T-helper 1 cell treated with Interleukin-12 subunit alpha and Interleukin-12 subunit beta and Interleukin-4 antibody, amounts not matched to agents 30 μg/mL and 1 μg/mL, for 36 hours (primary cell): ENCODE data around the gene MEF2D.
A peak's percentile ranks its signal among the peaks of the same experiment; 100 is the strongest.

Experiments
- H3K27ac Mint-ChIP-seq: one replicate; pipeline ENCODE4 v1.8.0; 2021; ENCODE audit warnings: mild to moderate bottlenecking, mixed read lengths
- H3K27me3 Mint-ChIP-seq: one replicate; pipeline ENCODE4 v1.8.0; 2021; ENCODE audit warnings: low read depth, mixed read lengths
- H3K36me3 Mint-ChIP-seq: one replicate; pipeline ENCODE4 v1.8.0; 2021; ENCODE audit warnings: low read depth, mixed read lengths
- H3K4me1 Mint-ChIP-seq: one replicate; pipeline ENCODE4 v1.8.0; 2021; ENCODE audit warnings: low read depth, mixed read lengths
- H3K4me3 Mint-ChIP-seq: one replicate; pipeline ENCODE4 v1.8.0; 2021; ENCODE audit warnings: mild to moderate bottlenecking, moderate library complexity, mixed read lengths
- H3K9me3 Mint-ChIP-seq: one replicate; pipeline ENCODE4 v1.8.0; 2021; ENCODE audit warnings: mixed read lengths

Gene MEF2D

DNA sequence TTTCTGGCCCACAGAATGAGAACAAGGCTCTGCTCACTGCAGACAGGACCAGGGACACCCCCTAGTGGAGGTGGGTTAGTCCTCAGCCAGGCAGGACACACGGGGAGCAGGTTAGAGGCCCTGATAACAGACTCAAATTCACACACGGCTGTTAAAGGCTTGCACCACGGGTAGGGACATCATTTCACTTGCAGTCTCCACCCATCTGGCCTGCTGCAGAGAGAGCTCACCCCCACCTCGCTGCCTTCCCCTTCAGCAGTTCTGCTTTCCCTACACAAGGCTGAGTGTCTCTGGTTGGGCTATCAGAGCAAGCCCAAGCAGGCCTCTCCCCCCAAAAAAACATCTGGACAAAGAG, 20.6 kb downstream of the MEF2D start:
- H3K27me3 Mint-ChIP-seq = no peaks in the 10 kb centered on the region
- peaks cover 35% of the 10 kb centered on the region for H3K4me1 Mint-ChIP-seq
- no peak overlapping the region for H3K27ac Mint-ChIP-seq
- H3K9me3 Mint-ChIP-seq = no peaks in the 10 kb centered on the region
- H3K4me3 Mint-ChIP-seq = no peak overlapping the region
- H3K36me3 Mint-ChIP-seq = peaks cover 51% of the 10 kb centered on the region

DNA sequence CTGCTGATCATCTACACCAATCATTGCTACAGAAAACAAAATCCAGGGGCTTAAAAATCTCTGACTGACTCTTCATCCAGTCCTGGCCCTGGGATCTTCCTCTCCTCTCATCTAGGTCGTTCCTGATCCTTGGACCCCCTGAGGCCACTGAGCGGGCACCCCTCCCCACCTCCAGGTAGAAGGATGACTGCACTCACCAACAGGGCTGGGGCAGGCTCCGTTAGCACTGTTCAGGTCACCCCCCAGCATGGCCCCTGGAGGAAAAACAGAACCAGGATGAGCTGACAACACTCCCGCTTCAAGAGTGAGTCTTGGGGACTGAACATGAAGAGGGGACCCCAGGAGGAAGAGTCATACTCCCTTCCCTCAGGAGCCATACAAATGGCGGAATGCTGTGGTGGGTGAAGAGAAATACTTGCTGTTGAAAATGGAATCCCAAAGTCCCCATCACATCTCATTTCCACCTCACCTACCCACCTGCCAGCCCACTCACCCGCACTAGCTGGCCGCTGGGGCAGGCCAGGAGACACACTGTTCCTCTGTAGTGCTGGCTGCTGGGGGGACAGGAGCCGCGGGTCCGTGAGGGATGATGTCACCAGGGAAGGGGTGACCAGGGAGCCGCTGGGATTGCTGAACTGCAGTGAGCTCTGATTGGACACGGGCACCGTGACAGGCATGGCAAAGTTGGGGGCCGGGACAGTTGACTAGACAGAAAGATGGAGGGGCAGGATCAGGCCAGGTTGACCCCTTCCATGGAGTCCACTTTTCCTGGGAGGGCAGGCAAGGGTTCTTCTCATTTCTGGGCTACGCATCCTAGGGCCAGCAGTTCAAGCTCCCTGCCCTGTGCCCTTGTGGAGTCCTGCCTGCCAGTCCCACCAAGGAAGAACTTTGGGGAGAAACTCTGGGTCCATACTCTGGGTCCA, 21.2 kb downstream of the MEF2D start:
- Mint-ChIP-seq H3K9me3 (no peaks in the 10 kb centered on the region), H3K27ac (peak overlapping the region; percentile 5), H3K4me1 (peaks cover 35% of the 10 kb centered on the region), H3K4me3 (no peak overlapping the region), H3K36me3 (peaks cover 54% of the 10 kb centered on the region), H3K27me3 (no peaks in the 10 kb centered on the region)

DNA sequence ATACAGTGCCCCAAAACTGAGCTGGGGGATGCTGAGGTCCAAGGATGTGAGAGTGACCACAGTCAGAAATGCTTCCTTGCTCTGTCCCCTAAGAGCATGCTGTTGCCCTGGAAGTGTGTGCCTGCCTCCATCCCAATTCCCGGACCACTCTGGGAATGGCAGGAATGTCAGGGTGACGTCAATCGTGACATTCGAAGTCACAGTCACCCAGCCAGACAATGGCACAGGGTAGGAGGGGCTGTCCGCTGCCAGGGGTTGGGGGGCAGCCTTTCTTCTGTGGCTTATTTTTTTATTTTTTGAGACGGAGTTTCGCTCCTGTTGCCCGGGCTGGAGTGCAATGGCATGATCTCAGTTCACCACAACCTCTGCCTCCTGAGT, 22.3 kb downstream of the MEF2D start:
- no peaks in the 10 kb centered on the region for H3K27me3 Mint-ChIP-seq
- H3K4me3 Mint-ChIP-seq = no peak overlapping the region
- peaks cover 65% of the 10 kb centered on the region for H3K36me3 Mint-ChIP-seq
- no peaks in the 10 kb centered on the region for H3K9me3 Mint-ChIP-seq
- peaks cover 35% of the 10 kb centered on the region for H3K4me1 Mint-ChIP-seq
- H3K27ac Mint-ChIP-seq = no peak overlapping the region

DNA sequence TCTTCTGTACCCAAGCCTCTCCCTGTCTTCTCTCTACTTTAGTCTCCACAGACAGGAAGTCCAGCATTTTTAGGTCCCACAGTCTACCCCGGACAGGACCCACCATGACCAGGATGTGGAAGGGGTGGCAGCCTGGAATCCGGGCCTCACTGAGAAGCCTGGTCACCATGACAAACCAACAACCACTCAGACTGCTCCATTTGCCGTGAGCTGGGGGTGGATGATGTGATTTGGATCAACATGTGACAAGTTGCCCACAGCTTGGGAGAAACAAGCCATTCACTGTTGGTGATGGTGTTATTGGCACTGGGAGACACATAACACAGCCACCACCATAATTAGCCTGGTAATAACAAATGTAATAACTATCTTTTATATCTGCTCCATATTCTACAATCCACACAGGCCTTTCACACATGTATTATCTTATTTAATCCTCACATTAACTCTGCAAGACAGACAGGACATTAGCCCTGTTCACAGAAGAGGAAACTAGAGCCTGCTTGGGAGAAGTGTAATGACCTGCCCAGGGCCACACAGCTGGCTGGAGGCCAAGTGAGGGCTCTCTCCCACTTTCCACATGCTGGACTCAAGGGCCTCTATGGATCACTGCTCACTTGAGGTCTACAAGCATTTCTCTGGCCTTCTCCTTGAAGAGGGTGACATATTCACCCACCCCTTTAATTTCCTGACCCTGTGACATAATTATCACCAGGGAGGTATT, 22.9 kb downstream of the MEF2D start:
- Mint-ChIP-seq H3K9me3 (no peaks in the 10 kb centered on the region), H3K4me3 (no peak overlapping the region), H3K4me1 (peaks cover 32% of the 10 kb centered on the region), H3K36me3 (peaks cover 67% of the 10 kb centered on the region), H3K27ac (no peak overlapping the region), H3K27me3 (no peaks in the 10 kb centered on the region)

DNA sequence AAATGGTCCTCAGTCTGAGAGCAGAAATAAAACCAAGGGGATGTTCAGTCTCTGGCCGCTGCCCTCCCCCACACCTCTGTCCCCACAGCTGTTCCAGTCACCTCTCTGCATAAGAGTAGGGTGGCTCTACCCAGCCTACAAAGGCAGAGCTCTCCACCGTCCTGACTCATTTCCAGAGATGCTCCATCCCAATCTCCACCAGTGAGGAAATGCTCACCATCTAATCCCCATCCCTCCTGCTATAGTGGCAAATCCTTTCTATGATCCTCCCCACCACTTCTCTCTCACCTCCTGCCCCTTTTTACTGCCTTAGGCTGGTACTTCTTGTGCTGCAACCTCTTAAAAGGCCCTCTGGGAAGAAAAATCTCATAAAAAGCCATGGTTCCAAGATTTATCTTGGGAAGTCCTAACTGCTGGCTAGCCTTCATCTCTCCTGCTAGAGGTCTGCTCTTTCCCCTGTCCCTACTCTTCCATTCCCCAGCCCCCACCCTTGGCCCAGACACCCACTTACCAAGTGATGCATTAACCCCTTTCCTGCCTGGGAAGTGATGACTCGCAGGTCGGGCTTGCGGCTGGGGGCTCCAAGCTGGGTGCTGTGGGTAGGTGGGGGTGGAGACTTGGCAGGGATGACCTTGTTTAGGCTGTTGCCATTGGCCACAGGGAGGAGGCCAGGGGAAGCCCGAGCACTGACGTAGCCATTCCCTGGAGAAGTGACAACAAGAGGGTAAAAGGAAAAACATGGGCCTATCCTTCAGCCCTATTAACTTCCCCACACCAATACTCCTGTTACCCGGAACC, 23.9 kb downstream of the MEF2D start:
- peaks cover 24% of the 10 kb centered on the region for H3K4me1 Mint-ChIP-seq
- no peak overlapping the region for H3K27ac Mint-ChIP-seq
- peaks cover 65% of the 10 kb centered on the region for H3K36me3 Mint-ChIP-seq

GRCh38 chr1:156475568-156476500, 24.7 kb downstream of the MEF2D start:
- H3K27ac Mint-ChIP-seq = no peak overlapping the region
- H3K4me3 Mint-ChIP-seq = no peak overlapping the region
- no peaks in the 10 kb centered on the region for H3K27me3 Mint-ChIP-seq

More for the DNA sequence above, 23.9 kb downstream of the MEF2D start:
- Mint-ChIP-seq H3K27me3 (no peaks in the 10 kb centered on the region), H3K4me3 (no peak overlapping the region), H3K9me3 (no peaks in the 10 kb centered on the region)

DNA sequence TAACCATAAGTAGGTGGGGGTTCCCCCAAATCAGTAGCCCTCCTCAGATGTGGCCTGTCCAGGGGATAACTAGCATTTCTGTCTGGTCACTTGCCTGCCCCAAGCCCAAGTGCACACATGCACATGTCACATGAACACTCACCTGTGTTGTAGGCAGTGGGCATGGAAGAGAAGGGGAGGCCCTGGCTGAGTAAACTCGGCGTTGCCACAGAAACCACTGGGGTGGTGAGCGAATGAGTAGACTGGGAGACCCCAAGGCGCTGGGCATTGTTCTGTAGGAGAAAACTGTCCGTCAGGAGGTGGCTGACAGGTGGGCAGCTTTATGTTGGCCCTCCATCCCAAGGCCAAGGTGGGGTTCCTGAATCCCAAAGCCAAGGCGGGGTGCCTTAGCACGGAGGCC, 25.6 kb downstream of the MEF2D start:
- H3K27me3 Mint-ChIP-seq = no peaks in the 10 kb centered on the region
- no peaks in the 10 kb centered on the region for H3K9me3 Mint-ChIP-seq
- peaks cover 50% of the 10 kb centered on the region for H3K36me3 Mint-ChIP-seq
- H3K4me1 Mint-ChIP-seq = peaks cover 9% of the 10 kb centered on the region
- no peak overlapping the region for H3K4me3 Mint-ChIP-seq
- H3K27ac Mint-ChIP-seq = no peak overlapping the region

More at GRCh38 chr1:156475568-156476500, 24.7 kb downstream of the MEF2D start:
- H3K36me3 Mint-ChIP-seq = peaks cover 59% of the 10 kb centered on the region
- no peaks in the 10 kb centered on the region for H3K9me3 Mint-ChIP-seq
- H3K4me1 Mint-ChIP-seq = peaks cover 16% of the 10 kb centered on the region

DNA sequence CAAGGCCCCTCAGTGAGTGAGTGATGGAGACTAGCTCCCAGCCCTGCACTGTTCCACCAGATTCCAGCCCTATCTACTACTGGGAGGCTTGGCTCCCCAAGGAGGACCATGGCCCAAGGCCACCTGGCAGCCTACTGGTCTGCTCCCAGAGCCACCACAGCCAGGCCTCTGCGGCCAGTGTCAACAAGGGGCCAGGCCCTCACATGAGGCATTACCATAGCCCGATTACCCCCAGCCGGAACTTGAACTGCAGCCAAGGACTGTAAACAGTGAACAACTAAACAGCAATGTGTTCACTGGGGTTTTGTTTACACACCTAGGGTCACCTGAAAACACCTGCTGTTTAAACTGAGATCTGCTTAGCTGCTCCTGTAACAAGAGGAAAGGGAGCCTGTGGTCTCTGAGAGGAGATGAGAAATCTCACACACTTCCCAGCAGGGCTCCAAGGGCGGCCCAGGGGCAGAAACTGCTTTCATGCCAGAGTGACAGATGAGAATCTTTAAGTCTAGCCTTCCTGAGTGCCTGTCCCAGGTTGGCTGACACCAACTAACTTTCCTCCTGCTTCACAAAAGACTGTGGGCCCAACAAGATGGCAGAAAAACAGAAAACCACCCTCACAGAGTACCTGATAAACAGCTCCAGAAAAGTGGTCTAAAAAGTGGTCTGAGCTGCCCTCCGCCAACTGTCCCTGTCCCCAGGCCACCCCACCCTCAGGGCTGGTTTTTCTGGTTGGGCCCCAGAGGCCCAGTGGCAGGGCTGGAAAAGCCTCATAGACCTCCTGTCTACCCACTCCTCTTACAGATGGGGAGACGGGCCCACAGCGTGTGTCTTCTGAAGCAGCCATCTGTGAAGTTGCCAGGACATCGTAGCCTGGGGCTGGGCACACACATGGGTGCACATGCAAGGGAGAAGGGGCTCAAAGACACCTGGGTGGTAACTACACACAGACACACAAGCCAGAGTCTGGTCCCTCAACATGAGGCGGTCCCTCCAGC, 28.8 kb downstream of the MEF2D start:
- no peak overlapping the region for H3K27ac Mint-ChIP-seq
- no peak overlapping the region for H3K4me3 Mint-ChIP-seq
- H3K27me3 Mint-ChIP-seq = no peaks in the 10 kb centered on the region
- H3K4me1 Mint-ChIP-seq = peaks cover 7% of the 10 kb centered on the region
- H3K9me3 Mint-ChIP-seq = no peaks in the 10 kb centered on the region
- H3K36me3 Mint-ChIP-seq = peaks cover 32% of the 10 kb centered on the region

- H3K4me1 Mint-ChIP-seq = peaks cover 3% of the 10 kb centered on the region
- H3K4me3 Mint-ChIP-seq = no peak overlapping the region
- no peaks in the 10 kb centered on the region for H3K9me3 Mint-ChIP-seq
- H3K27me3 Mint-ChIP-seq = no peaks in the 10 kb centered on the region
- peaks cover 29% of the 10 kb centered on the region for H3K36me3 Mint-ChIP-seq
- no peak overlapping the region for H3K27ac Mint-ChIP-seq
Measured at GRCh38 chr1:156470473-156470872, 30.1 kb downstream of the MEF2D start.

GRCh38 chr1:156468693-156469345, 31.8 kb downstream of the MEF2D start:
- Mint-ChIP-seq H3K27me3 (no peaks in the 10 kb centered on the region), H3K4me3 (no peak overlapping the region), H3K9me3 (no peaks in the 10 kb centered on the region), H3K4me1 (peaks cover 3% of the 10 kb centered on the region), H3K27ac (no peak overlapping the region), H3K36me3 (peaks cover 25% of the 10 kb centered on the region)

GRCh38 chr1:156467906-156468305, 32.7 kb downstream of the MEF2D start:
- H3K9me3 Mint-ChIP-seq = no peaks in the 10 kb centered on the region
- H3K27me3 Mint-ChIP-seq = no peaks in the 10 kb centered on the region
- H3K36me3 Mint-ChIP-seq = peaks cover 21% of the 10 kb centered on the region
- no peak overlapping the region for H3K27ac Mint-ChIP-seq
- peaks cover 3% of the 10 kb centered on the region for H3K4me1 Mint-ChIP-seq
- H3K4me3 Mint-ChIP-seq = no peak overlapping the region

DNA sequence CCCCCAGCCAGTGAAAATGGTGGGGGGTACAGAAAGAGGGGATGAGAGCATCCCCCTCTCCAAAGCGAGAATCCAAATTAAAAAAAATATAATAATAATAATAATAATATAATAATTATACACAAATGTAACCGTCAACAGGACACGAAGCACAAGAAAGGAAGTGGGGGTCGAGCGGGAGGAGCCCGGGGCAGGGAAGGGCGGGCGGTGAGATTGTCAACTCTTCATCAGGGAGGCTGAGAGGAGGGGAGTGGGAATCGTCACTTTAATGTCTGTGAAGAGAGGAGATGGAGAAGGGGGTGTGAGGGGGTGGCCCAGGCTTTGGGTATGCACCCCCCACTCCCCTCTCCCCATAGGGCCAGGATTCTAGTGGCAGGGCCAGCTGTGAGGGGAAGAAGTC, 33.2 kb downstream of the MEF2D start:
- no peaks in the 10 kb centered on the region for H3K9me3 Mint-ChIP-seq
- H3K4me3 Mint-ChIP-seq = no peak overlapping the region
- H3K4me1 Mint-ChIP-seq = peaks cover 3% of the 10 kb centered on the region
- H3K27ac Mint-ChIP-seq = no peak overlapping the region
- H3K27me3 Mint-ChIP-seq = no peaks in the 10 kb centered on the region
- H3K36me3 Mint-ChIP-seq = peaks cover 21% of the 10 kb centered on the region
